Measurements from ENCODE around the gene AKT2.

- TF ChIP-seq, protein P1, sequence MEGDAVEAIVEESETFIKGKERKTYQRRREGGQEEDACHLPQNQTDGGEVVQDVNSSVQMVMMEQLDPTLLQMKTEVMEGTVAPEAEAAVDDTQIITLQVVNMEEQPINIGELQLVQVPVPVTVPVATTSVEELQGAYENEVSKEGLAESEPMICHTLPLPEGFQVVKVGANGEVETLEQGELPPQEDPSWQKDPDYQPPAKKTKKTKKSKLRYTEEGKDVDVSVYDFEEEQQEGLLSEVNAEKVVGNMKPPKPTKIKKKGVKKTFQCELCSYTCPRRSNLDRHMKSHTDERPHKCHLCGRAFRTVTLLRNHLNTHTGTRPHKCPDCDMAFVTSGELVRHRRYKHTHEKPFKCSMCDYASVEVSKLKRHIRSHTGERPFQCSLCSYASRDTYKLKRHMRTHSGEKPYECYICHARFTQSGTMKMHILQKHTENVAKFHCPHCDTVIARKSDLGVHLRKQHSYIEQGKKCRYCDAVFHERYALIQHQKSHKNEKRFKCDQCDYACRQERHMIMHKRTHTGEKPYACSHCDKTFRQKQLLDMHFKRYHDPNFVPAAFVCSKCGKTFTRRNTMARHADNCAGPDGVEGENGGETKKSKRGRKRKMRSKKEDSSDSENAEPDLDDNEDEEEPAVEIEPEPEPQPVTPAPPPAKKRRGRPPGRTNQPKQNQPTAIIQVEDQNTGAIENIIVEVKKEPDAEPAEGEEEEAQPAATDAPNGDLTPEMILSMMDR (IDR thresholded peaks at IDR 0.05): peak; percentile 13
- TF ChIP-seq EZH2 (IDR thresholded peaks at IDR 0.05): no peak
These were observed 74.3 kb downstream of the AKT2 start for GRCh38 chr19:40210889-40211288.
